ENCODE results near the gene CLNK. TPM values are rescaled to one million over a fixed set of nuclear protein-coding genes. Genes with fewer than 3 reads are reported as not detected.

The CLNK gene
- total RNA-seq, 1 donor from 2014 or later: not detected

DNA sequence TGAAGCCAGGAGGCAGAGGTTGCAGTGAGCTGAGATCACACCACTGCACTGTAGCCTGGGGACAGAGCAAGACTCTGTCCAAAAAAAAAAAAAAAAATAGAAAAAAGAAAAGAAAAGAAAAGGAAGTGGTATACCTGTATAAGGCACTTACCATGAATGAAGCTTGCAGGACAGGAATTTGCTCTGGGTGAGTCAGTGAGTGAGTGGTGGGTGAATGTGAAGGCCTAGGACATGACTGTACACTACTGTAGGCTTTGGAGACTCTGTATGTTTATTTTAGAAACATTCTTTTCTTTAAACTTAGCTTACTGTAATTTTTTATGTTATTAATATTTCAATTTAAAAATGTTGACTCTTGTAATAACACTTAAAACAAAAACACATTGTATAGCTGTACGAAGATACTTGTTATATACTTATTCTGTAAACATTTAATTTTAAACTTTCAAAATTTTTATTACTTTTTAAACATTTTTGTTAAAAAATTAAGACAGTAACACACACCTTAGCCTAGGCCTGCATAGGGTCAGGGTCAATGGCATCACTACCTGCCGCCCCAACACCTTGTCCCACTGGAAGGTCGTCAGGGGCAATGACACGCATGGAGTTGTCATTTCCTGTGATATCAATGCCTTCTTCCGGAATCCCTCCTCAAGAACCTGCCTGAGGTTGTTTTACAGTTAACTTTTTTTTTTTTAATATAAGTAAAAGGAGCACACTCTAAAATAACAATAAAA lies 78.7 kb downstream of the CLNK start:
- Histone ChIP-seq H3K27me3 (no peaks in the 10 kb centered on the region), H3K4me3 (no peak overlapping the region), H3K27ac (no peak overlapping the region), H3K9me3 (no peaks in the 10 kb centered on the region), H3K4me1 (no peaks in the 10 kb centered on the region), H3K36me3 (no peaks in the 10 kb centered on the region)
- TF ChIP-seq CTCF (IDR thresholded peaks at IDR 0.05): no peak
- DNase-seq (ENCODE audit: low spot score in 2 of 2): no peak
- intact Hi-C loops (cut with DNase I): no loop called here

DNA sequence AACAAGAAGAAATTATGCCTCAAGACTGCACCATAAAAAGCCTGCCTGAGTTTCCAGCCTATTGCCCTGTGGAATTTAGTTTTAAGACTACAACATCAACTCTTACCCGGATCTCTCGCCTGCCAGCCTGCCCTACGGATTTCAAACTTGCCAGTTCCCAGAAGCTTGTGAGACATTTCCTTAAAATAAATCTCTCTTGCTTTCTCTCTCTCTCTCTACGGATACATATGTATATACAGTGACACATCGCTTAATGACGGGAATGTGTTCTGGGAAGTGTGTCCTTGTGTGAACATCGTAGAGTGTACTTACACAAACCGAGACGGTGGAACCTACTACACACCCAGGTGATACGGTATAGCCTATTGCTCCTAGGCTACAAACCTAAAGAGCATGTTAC lies 79.5 kb downstream of the CLNK start:
- no peaks in the 10 kb centered on the region for H3K36me3 ChIP-seq
- no peak overlapping the region for H3K27ac ChIP-seq
- no peaks in the 10 kb centered on the region for H3K9me3 ChIP-seq
- no peak for TF ChIP-seq CTCF (IDR thresholded peaks at IDR 0.05)
- no peaks in the 10 kb centered on the region for H3K4me1 ChIP-seq
- H3K4me3 ChIP-seq: no peak overlapping the region
- no peaks in the 10 kb centered on the region for H3K27me3 ChIP-seq
- intact Hi-C loops (cut with DNase I): no loop called here
- DNase-seq (ENCODE audit: low spot score in 2 of 2): no peak

DNA sequence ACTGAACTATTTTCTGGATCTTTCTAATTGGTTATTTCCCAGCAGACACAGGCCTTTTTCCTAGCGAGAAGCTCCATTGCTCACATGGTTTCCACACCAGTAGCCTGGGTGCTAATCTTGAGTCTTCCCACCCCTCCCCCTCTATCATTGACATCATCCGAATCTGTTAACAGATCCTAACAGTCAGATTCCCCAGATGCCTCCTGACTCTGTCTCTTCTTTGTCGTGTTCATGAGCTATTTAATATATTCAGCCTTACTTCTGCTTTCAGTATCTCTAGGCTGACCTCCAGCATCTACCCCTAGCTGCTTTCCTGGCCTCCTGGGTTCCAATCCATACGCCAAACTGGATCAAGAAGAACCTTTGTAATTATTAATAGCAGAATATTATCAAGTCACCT lies 85.0 kb downstream of the CLNK start:
- Histone ChIP-seq H3K27me3 (no peaks in the 10 kb centered on the region), H3K36me3 (no peaks in the 10 kb centered on the region), H3K9me3 (no peaks in the 10 kb centered on the region), H3K27ac (no peak overlapping the region), H3K4me1 (no peaks in the 10 kb centered on the region), H3K4me3 (no peak overlapping the region)
- TF ChIP-seq CTCF (IDR thresholded peaks at IDR 0.05): no peak
- no peak for DNase-seq (ENCODE audit: low spot score in 2 of 2)
- intact Hi-C loops (cut with DNase I): no loop called here

- H3K9me3 ChIP-seq: no peaks in the 10 kb centered on the region
- no peak for DNase-seq (ENCODE audit: low spot score in 2 of 2)
- H3K27me3 ChIP-seq: no peaks in the 10 kb centered on the region
- H3K27ac ChIP-seq: no peak overlapping the region
- TF ChIP-seq CTCF (IDR thresholded peaks at IDR 0.05): no peak
- H3K4me1 ChIP-seq: no peaks in the 10 kb centered on the region
- no peaks in the 10 kb centered on the region for H3K36me3 ChIP-seq
- no peak overlapping the region for H3K4me3 ChIP-seq
- intact Hi-C loops (cut with DNase I): no loop called here
These were observed 85.7 kb downstream of the CLNK start for GRCh38 chr4:10598829-10599228.

- intact Hi-C loops (cut with DNase I): no loop called here
- Histone ChIP-seq H3K36me3 (no peaks in the 10 kb centered on the region), H3K4me3 (no peak overlapping the region), H3K4me1 (no peaks in the 10 kb centered on the region), H3K9me3 (no peaks in the 10 kb centered on the region), H3K27me3 (no peaks in the 10 kb centered on the region), H3K27ac (no peak overlapping the region)
- TF ChIP-seq CTCF (IDR thresholded peaks at IDR 0.05): no peak
- no peak for DNase-seq (ENCODE audit: low spot score in 2 of 2)
These were observed 87.8 kb downstream of the CLNK start for GRCh38 chr4:10596586-10597290.
